GM23248 (cell line): ENCODE data around the gene RAMP1.

Source experiments
- EZH2 ChIP-seq: fragments of 200-600 bp; sonication (generic); IDR thresholded peaks from 2 replicates; pipeline ENCODE4 v1.6.1; 2018; ENCODE audit warnings: antibody characterized with exemption, mild to moderate bottlenecking; ENCODE audit not compliant: insufficient read depth, poor library complexity, severe bottlenecking
- EZH2phosphoT487 ChIP-seq: fragments of 200-600 bp; sonication (generic); IDR thresholded peaks from 2 replicates; pipeline ENCODE4 v1.6.1; 2018; ENCODE audit warnings: antibody characterized with exemption, moderate library complexity, mild to moderate bottlenecking, low read depth; ENCODE audit not compliant: insufficient read depth

- TF ChIP-seq EZH2 (no peak), EZH2phosphoT487 (no peak)
Observed at GRCh38 chr2:237872178-237872887, 12.9 kb downstream of the RAMP1 start.
